A673 (cell line): ENCODE measurements around the gene CMIP. TPM values are rescaled to one million over a fixed set of nuclear protein-coding genes. Genes with fewer than 3 reads are reported as not detected.

ENCODE experiments used
- BruUV-seq: library from RNA; stranded (reverse); fragments of 400-500 nt; replicated peaks from 2 replicates; lab custom pipeline; 2021; lab: Mats Ljungman, UMichigan
- CTCF ChIA-PET: fragments of 300-600 bp; sonication (Branson Sonifier 250); formaldehyde crosslinking; loops from one replicate; lab custom pipeline; 2022; ENCODE audit warnings: antibody characterized with exemption; lab: Charles Lee
- POLR2A ChIA-PET: fragments of 300-600 bp; sonication (Branson Sonifier 250); formaldehyde crosslinking; loops from one replicate; lab custom pipeline; 2022; ENCODE audit warnings: antibody characterized with exemption; ENCODE audit not compliant: low non-redundant PET; lab: Charles Lee
- DNase-seq: peaks from one replicate; pipeline ENCODE4 v3.0.0-alpha.2; 2015; ENCODE audit warnings: low spot score
- H3K27ac ChIP-seq: fragments of 200-600 bp; sonication (generic); 2 replicates; pipeline ENCODE4 v1.5.1; 2016; ENCODE audit warnings: mixed run types, low read depth, mild to moderate bottlenecking, mixed read lengths, antibody characterized with exemption, low read length; ENCODE audit not compliant: poor library complexity, severe bottlenecking
- H3K27me3 ChIP-seq: fragments of 200-600 bp; sonication (generic); replicated peaks from 2 replicates; pipeline ENCODE4 v1.6.1; 2017; ENCODE audit warnings: mixed run types, low read depth, mild to moderate bottlenecking, mixed read lengths, antibody characterized with exemption, low read length; ENCODE audit not compliant: insufficient read depth, poor library complexity
- H3K36me3 ChIP-seq: fragments of 200-600 bp; sonication (generic); 2 replicates; pipeline ENCODE4 v1.6.1; 2016; ENCODE audit warnings: mixed run types, mild to moderate bottlenecking, mixed read lengths, antibody characterized with exemption, low read length; ENCODE audit not compliant: insufficient read depth, poor library complexity, severe bottlenecking
- H3K4me1 ChIP-seq: fragments of 200-600 bp; sonication (generic); 2 replicates; pipeline ENCODE4 v1.6.1; 2017; ENCODE audit warnings: mixed run types, mild to moderate bottlenecking, mixed read lengths, antibody characterized with exemption, low read length; ENCODE audit not compliant: insufficient read depth, poor library complexity, severe bottlenecking
- H3K4me3 ChIP-seq: fragments of 200-600 bp; sonication (generic); 2 replicates; pipeline ENCODE4 v1.5.1; 2016; ENCODE audit warnings: low read depth, mixed run types, mild to moderate bottlenecking, mixed read lengths, low read length; ENCODE audit not compliant: poor library complexity, severe bottlenecking
- H3K9me3 ChIP-seq: fragments of 200-600 bp; sonication (generic); 2 replicates; pipeline ENCODE4 v1.6.1; 2016; ENCODE audit warnings: mixed run types, low read depth, mild to moderate bottlenecking, mixed read lengths, antibody characterized with exemption, low read length; ENCODE audit not compliant: poor library complexity, severe bottlenecking
- CTCF ChIP-seq: fragments of 300-800, 200-600 bp; sonication (generic); conservative IDR thresholded peaks from 2 replicates; pipeline ENCODE4 v1.5.1; 2017; ENCODE audit warnings: low read depth, mild to moderate bottlenecking, antibody characterized with exemption, low read length, moderate library complexity, mixed read lengths
- EZH2 ChIP-seq: fragments of 200-600 bp; sonication (generic); IDR thresholded peaks from 2 replicates; pipeline ENCODE4 v1.6.1; 2017; ENCODE audit warnings: borderline replicate concordance, low read depth, mild to moderate bottlenecking, mixed read lengths, antibody characterized with exemption, low read length; ENCODE audit not compliant: poor library complexity, severe bottlenecking
- intact Hi-C: fragments of 100-400 bp; cut with micrococcal nuclease; formaldehyde crosslinking; loops from one replicate; pipeline ENCODE4 v1.10.0; 2022; ENCODE audit not compliant: unreplicated experiment
- total RNA-seq: library from RNA; stranded (reverse); gene quantifications from 2 replicates; pipeline ENCODE4 v1.2.3, GENCODE V29; 2021

Gene CMIP
- total RNA-seq, 1 experiment from 2014 or later: 25.5 TPM

- no peak overlapping the region for H3K4me3 ChIP-seq
- H3K27me3 ChIP-seq: no peaks in the 10 kb centered on the region
- no TSS peak for BruUV-seq
- H3K4me1 ChIP-seq: no peaks in the 10 kb centered on the region
- intact Hi-C loops: no loop called here
- CTCF ChIA-PET: no interaction called here
- no peak for TF ChIP-seq CTCF
- TF ChIP-seq EZH2: no peak
- no peaks in the 10 kb centered on the region for H3K9me3 ChIP-seq
- POLR2A ChIA-PET: no interaction called here
- H3K27ac ChIP-seq: no peak overlapping the region
- no peak for DNase-seq
- no peaks in the 10 kb centered on the region for H3K36me3 ChIP-seq
Measured at GRCh38 chr16:81607805-81608522, 163.4 kb downstream of the CMIP start.

- CTCF ChIA-PET: no interaction called here
Measured at GRCh38 chr16:81608523-81609209, 164.1 kb downstream of the CMIP start.

GRCh38 chr16:81609323-81609892, 164.8 kb downstream of the CMIP start:
- POLR2A ChIA-PET: no interaction called here
- Histone ChIP-seq H3K9me3 (no peaks in the 10 kb centered on the region), H3K27ac (no peak overlapping the region), H3K4me1 (no peaks in the 10 kb centered on the region), H3K36me3 (no peaks in the 10 kb centered on the region), H3K27me3 (no peaks in the 10 kb centered on the region), H3K4me3 (no peak overlapping the region)
- TF ChIP-seq CTCF: no peak
- no peak for TF ChIP-seq EZH2
- intact Hi-C loops: no loop called here
- no peak for DNase-seq
- CTCF ChIA-PET: no interaction called here
- BruUV-seq: no TSS peak

More at GRCh38 chr16:81608523-81609209, 164.1 kb downstream of the CMIP start:
- H3K27ac ChIP-seq: no peak overlapping the region
- no peak for TF ChIP-seq EZH2
- no peak for TF ChIP-seq CTCF
- H3K4me3 ChIP-seq: no peak overlapping the region
- POLR2A ChIA-PET: no interaction called here
- no peaks in the 10 kb centered on the region for H3K4me1 ChIP-seq
- H3K9me3 ChIP-seq: no peaks in the 10 kb centered on the region
- no TSS peak for BruUV-seq
- no peak for DNase-seq
- intact Hi-C loops: no loop called here
- H3K27me3 ChIP-seq: no peaks in the 10 kb centered on the region
- H3K36me3 ChIP-seq: no peaks in the 10 kb centered on the region
